GM12891 (cell line): ENCODE data around the gene GAD1.

ENCODE experiments used
- POLR2A ChIP-seq: IDR thresholded peaks from 2 replicates; pipeline ENCODE4 v1.6.1; 2011; ENCODE audit warnings: low read depth, low read length, control low read depth
- POLR2AphosphoS5 ChIP-seq: IDR thresholded peaks from 2 replicates; pipeline ENCODE4 v1.6.1; 2011; ENCODE audit warnings: low read depth, low read length, control low read depth
- SPI1 ChIP-seq: IDR thresholded peaks from 2 replicates; pipeline ENCODE4 v1.6.1; 2011; ENCODE audit warnings: low read depth, low read length, control low read depth
- TAF1 ChIP-seq: IDR thresholded peaks from 2 replicates; pipeline ENCODE4 v1.6.1; 2011; ENCODE audit warnings: low read depth, low read length, control low read depth

- TF ChIP-seq POLR2A (no peak), SPI1 (no peak), POLR2AphosphoS5 (no peak), TAF1 (no peak)
Observed at GRCh38 chr2:170887496-170887895, 70.8 kb downstream of the GAD1 start.
